GDM1 (cell line): ENCODE measurements around the gene KRTAP12-2.
"Not testable (repeated sequence)": the region's sequence is repeated elsewhere in the genome, so short reads cannot be mapped to it uniquely, and the experiment has no call there.

ENCODE experiments used
- DNase-seq: peaks from one replicate; lab custom pipeline; 2025; lab: John Stamatoyannopoulos, UW

Gene KRTAP12-2

GRCh38 chr21:44650265-44650972, 16.3 kb downstream of the KRTAP12-2 start:
- DNase-seq: no peak

GRCh38 chr21:44649521-44650100, 17.1 kb downstream of the KRTAP12-2 start:
- DNase-seq: no peak

- DNase-seq: no peak
Measured at GRCh38 chr21:44648557-44649311, 18.0 kb downstream of the KRTAP12-2 start.

DNA sequence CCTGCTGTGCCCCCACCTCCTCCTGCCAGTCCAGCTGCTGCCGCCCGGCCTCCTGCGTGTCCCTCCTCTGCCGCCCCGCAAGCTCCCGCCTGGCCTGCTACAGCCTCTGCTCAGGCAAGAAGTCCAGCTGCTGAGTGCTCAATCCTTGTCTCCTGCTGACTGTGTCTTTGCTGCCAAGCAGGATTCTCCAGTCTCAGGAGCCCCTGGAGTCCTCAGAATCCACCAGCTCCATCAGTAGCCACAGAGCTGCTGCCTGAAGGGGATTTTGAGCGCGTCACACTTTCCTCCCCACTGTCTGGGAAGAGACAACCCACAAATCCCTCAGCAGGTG, 19.5 kb downstream of the KRTAP12-2 start:
- DNase-seq: no peak

DNA sequence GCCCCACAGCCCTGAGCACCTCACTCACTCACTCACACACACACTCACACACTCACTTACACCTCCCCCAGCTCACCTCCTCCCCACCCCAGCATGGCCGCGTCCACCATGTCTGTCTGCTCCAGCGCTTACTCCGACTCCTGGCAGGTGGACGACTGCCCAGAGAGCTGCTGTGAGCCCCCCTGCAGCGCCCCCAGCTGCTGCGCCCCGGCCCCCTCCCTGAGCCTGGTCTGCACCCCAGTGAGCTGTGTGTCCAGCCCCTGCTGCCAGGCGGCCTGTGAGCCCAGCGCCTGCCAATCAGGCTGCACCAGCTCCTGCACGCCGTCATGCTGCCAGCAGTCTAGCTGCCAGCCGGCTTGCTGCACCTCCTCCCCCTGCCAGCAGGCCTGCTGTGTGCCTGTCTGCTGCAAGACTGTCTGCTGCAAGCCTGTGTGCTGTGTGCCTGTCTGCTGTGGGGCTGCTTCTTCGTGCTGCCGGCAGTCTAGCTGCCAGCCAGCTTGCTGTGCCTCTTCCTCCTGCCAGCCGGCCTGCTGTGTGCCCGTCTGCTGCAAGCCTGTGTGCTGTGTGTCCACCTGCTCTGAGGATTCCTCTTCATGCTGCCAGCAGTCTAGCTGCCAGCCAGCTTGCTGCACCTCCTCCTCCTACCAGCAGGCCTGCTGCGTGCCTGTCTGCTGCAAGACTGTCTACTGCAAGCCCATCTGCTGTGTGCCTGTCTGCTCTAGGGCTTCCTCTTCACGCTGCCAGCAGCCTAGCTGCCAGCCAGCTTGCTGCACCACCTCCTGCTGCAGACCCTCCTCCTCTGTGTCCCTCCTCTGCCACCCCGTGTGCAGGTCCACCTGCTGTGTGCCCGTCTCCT, 20.1 kb downstream of the KRTAP12-2 start, which contains the start of gene KRTAP10-11:
Gene KRTAP10-11 (plus strand): TSS at position 49 of the 856 bp plus-strand sequence. CDS start 45 bp downstream, at position 94.
- not testable (repeated sequence) for DNase-seq

DNA sequence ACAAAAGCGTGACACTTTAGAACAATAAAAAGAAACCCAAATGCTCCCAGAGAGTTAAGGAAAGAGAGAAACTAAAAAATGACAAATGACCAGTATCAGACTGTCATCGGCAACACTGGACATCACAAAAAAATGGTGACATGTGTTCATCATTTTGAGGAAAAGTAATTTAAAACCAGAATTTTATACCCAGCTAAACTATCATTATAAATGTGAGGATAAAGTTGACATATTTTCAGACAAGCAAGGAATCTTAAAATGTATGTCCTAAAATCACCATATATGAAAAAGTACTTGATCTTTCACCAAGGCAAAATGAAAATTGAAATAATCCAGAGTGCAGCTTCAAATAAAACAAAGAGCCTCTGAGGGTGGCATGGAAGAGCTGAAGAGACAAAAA, 21.8 kb downstream of the KRTAP12-2 start:
- no peak for DNase-seq

DNA sequence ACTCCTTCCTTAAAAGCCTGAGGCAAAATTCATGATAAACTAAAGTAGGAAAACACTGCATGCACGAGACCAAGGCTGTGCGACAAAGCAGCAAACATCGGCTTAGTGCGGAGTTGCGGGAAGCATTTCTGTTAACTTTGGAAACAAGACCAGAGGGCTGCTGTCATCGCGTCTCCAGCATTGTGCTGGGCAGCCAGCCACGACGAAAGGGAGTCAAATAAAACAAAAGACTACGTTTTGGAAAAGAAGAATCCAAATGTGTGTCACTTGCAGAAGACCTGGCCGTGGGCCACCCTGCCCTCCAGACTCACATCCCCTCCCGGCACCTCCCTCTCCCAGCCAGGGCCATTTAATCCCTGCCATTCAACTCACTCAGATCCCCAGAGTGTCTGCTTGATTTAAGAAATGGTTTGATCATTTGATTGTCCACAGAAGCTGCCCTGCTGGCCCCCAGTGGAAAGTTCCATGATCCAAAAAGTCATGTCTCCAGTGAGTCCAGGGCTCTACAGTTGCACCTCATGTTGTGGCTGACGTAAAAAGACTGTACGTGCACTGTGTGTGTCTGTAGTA, 22.9 kb downstream of the KRTAP12-2 start:
- no peak for DNase-seq

- DNase-seq: no peak
Measured at GRCh38 chr21:44640761-44641160, 26.0 kb downstream of the KRTAP12-2 start.

- no peak for DNase-seq
Measured at GRCh38 chr21:44639331-44639655, 27.4 kb downstream of the KRTAP12-2 start.

- DNase-seq: not testable (repeated sequence)
Measured at GRCh38 chr21:44638506-44639330, 28.0 kb downstream of the KRTAP12-2 start.

- not testable (repeated sequence) for DNase-seq
Measured at GRCh38 chr21:44637851-44638348, 28.8 kb downstream of the KRTAP12-2 start.

GRCh38 chr21:44637018-44637850, 29.5 kb downstream of the KRTAP12-2 start, which contains the start of gene KRTAP10-10:
KRTAP10-10 (plus strand) TSS chr21:44637356; CDS start chr21:44637418, 62 bp downstream.
- no peak for DNase-seq

- no peak for DNase-seq
Measured at GRCh38 chr21:44636209-44637017, 30.3 kb downstream of the KRTAP12-2 start.

- no peak for DNase-seq
Measured at GRCh38 chr21:44632067-44632466, 34.7 kb downstream of the KRTAP12-2 start.

- DNase-seq: no peak
Measured at GRCh38 chr21:44630440-44630839, 36.3 kb downstream of the KRTAP12-2 start.

DNA sequence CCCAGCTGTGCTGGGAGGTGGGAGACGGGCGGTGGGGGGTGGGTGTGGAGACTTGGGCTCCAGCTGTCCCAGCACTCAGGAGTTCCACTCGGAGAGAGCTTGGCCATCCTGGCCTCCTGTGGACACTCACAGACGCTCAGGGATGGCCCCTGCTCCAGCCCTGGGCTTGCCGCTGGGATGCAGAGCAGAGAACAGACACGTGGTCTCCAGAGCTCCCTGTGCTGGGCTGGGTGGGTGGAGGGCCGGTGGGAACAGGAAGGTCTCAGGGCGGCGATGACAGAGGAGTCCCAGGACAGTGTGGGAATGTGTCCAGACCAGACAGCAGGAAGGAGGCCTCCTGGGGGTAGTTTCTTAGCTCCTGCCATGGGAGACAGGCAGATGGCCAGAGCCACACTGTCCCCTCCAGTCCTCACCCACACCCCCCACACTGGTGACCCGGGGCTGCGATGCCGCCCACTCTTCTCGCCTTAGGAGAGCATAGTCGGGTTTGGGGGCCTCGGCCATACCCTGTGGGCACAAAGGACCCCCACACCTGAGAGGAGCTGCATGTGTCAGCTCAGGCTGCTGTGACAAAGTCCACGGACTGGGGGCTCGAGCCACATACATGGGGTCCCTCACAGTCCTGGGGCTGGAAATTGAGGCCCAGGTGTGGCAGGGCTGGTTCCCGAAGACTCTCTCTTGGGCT, 37.9 kb downstream of the KRTAP12-2 start:
- DNase-seq: no peak

GRCh38 chr21:44627831-44628233, 38.9 kb downstream of the KRTAP12-2 start:
- DNase-seq: not testable (repeated sequence)

DNA sequence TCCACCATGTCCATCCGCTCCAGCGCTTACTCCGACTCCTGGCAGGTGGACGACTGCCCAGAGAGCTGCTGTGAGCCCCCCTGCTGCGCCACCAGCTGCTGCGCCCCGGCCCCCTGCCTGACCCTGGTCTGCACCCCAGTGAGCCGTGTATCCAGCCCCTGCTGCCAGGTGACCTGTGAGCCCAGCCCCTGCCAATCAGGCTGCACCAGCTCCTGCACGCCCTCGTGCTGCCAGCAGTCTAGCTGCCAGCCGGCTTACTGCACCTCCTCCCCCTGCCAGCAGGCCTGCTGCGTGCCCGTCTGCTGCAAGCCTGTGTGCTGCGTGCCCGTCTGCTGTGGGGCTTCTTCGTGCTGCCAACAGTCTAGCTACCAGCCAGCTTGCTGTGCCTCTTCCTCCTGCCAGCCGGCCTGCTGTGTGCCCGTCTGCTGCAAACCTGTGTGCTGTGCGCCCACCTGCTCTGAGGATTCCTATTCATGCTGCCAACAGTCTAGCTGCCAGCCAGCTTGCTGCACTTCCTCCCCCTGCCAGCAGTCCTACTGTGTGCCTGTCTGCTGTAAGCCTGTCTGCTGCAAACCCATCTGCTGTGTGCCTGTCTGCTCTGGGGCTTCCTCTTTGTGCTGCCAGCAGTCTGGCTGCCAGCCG, 39.4 kb downstream of the KRTAP12-2 start:
- not testable (repeated sequence) for DNase-seq
